Gastroesophageal sphincter (tissue), 3 donors: Measurements from ENCODE around the gene ACOT11.

Experiments
- CTCF ChIP-seq, 4 experiments: fragments of 200-600 bp in 2 of 4; fragments of 450-650 bp in 2 of 4; sonication (generic) in 1 of 4; IDR thresholded peaks; one replicate each; pipeline ENCODE4 v1.5.1; 2017 to 2019; ENCODE audit warnings: antibody characterized with exemption in 4 of 4, mild to moderate bottlenecking in 2 of 4, moderate library complexity in 2 of 4
- EP300 ChIP-seq: sonication (generic); formaldehyde crosslinking; IDR thresholded peaks from one replicate; pipeline ENCODE4 v1.6.1; 2017; ENCODE audit warnings: antibody characterized with exemption, mild to moderate bottlenecking
- POLR2A ChIP-seq, 2 donors: fragments of 450-650 bp; IDR thresholded peaks; one replicate each; pipeline ENCODE4 v1.6.1; 2017; ENCODE audit warnings: antibody characterized with exemption in 2 of 2, mild to moderate bottlenecking in 2 of 2, moderate library complexity in 1 of 2
- POLR2AphosphoS5 ChIP-seq: sonication (generic); formaldehyde crosslinking; IDR thresholded peaks from one replicate; pipeline ENCODE4 v1.6.1; 2017; ENCODE audit warnings: antibody characterized with exemption

GRCh38 chr1:54553602-54554313, 5.7 kb downstream of the ACOT11 start:
- TF ChIP-seq CTCF (IDR thresholded peaks at IDR 0.05) (no peak), POLR2A (IDR thresholded peaks at IDR 0.05) (no peak), EP300 (no peak), POLR2AphosphoS5 (no peak)
